Gastrocnemius medialis (tissue), 4 donors: Measurements from ENCODE around the gene SETD1A.

Experiments used
- POLR2A ChIP-seq, 2 donors: fragments of 450-650 bp; IDR thresholded peaks; one replicate each; pipeline ENCODE4 v1.6.1; 2017; ENCODE audit warnings: antibody characterized with exemption in 2 of 2, mild to moderate bottlenecking in 2 of 2, moderate library complexity in 2 of 2
- TF ChIP-seq, protein P1 (sequence below), 5 experiments: fragments of 450-650 bp in 3 of 5; fragments of 200-600 bp in 2 of 5; sonication (generic) in 2 of 5; IDR thresholded peaks in 4 of 5; conservative IDR thresholded peaks in 1 of 5; 1 replicate in 4 of 5; 2 replicates in 1 of 5; pipeline ENCODE4 v1.5.1; 2016 to 2019; ENCODE audit warnings: antibody characterized with exemption in 5 of 5, mild to moderate bottlenecking in 3 of 5, moderate library complexity in 3 of 5

DNA sequence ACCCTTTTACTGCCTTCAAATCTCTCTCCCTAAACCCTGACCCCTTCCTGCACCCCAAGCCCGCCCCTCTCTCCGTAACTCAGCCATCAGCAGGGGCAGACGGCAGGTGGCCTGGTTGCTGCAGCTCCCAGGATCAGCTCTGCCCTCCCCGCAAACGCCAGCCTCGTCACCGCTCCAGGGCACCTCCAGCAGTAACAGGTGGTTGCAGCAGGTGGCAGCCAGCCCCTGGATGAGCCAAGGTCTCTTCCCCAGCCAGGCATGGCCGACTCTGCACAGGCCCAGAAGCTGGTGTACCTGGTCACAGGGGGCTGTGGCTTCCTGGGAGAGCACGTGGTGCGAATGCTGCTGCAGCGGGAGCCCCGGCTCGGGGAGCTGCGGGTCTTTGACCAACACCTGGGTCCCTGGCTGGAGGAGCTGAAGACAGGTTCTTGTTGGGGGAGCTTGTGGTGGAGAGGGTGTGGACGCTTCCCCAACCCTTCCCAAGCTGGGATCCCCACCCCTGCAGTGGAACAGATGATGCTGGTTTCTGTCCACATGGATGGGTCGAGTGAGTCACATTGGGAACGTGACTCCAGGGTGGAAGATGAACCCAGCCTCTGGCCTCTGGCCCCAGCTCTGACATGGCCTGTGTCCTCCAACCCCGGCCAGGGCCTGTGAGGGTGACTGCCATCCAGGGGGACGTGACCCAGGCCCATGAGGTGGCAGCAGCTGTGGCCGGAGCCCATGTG lies 28.0 kb downstream of the SETD1A start:
- TF ChIP-seq, protein P1, sequence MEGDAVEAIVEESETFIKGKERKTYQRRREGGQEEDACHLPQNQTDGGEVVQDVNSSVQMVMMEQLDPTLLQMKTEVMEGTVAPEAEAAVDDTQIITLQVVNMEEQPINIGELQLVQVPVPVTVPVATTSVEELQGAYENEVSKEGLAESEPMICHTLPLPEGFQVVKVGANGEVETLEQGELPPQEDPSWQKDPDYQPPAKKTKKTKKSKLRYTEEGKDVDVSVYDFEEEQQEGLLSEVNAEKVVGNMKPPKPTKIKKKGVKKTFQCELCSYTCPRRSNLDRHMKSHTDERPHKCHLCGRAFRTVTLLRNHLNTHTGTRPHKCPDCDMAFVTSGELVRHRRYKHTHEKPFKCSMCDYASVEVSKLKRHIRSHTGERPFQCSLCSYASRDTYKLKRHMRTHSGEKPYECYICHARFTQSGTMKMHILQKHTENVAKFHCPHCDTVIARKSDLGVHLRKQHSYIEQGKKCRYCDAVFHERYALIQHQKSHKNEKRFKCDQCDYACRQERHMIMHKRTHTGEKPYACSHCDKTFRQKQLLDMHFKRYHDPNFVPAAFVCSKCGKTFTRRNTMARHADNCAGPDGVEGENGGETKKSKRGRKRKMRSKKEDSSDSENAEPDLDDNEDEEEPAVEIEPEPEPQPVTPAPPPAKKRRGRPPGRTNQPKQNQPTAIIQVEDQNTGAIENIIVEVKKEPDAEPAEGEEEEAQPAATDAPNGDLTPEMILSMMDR (IDR thresholded peaks at IDR 0.05 in 4 of 5, conservative IDR thresholded peaks at IDR 0.05 in 1 of 5): no peak
- no peak for TF ChIP-seq POLR2A (IDR thresholded peaks at IDR 0.05)
